Neutrophil (primary cell): Measurements from ENCODE around the gene PCDHA9.
"Not testable (repeated sequence)": the region's sequence is repeated elsewhere in the genome, so short reads cannot be mapped to it uniquely, and the experiment has no call there.

Experiments
- H3K27ac ChIP-seq: fragments of 200-600 bp; sonication (generic); 2 replicates; pipeline ENCODE4 v1.5.1; 2016; ENCODE audit warnings: mild to moderate bottlenecking, moderate library complexity
- H3K27me3 ChIP-seq: fragments of 200-600 bp; sonication (generic); 2 replicates; pipeline ENCODE4 v1.6.0; 2016; ENCODE audit warnings: mild to moderate bottlenecking
- H3K36me3 ChIP-seq: fragments of 200-600 bp; sonication (generic); 2 replicates; pipeline ENCODE4 v1.5.1; 2017
- H3K4me1 ChIP-seq, 2 experiments: fragments of 200-600 bp in 1 of 2; sonication (generic) in 1 of 2; 1 replicate in 1 of 2; 2 replicates in 1 of 2; pipeline versions ENCODE4 v1.5.1 to v1.6.1; 2013 to 2016; ENCODE audit warnings: low read depth in 1 of 2, low read length in 1 of 2, mild to moderate bottlenecking in 1 of 2, moderate library complexity in 1 of 2; ENCODE audit not compliant: control insufficient read depth in 1 of 2, insufficient read depth in 1 of 2
- H3K4me3 ChIP-seq, 2 experiments: fragments of 200-600 bp in 1 of 2; sonication (generic) in 1 of 2; 1 replicate in 1 of 2; 2 replicates in 1 of 2; pipeline ENCODE4 v1.5.1; 2013 to 2016; ENCODE audit warnings: low read depth in 1 of 2, low read length in 1 of 2, mild to moderate bottlenecking in 1 of 2, moderate library complexity in 1 of 2
- H3K9me3 ChIP-seq: fragments of 200-600 bp; sonication (generic); 2 replicates; pipeline ENCODE4 v1.5.1; 2016
- CTCF ChIP-seq: fragments of 200-600 bp; sonication (generic); IDR thresholded peaks from 2 replicates; pipeline ENCODE4 v1.5.1; 2016; ENCODE audit warnings: antibody characterized with exemption

Gene PCDHA9

GRCh38 chr5:140848139-140849102 is at the start of gene PCDHA9:
Gene PCDHA9 (plus strand): TSS chr5:140848382. CDS start chr5:140848496, 114 bp downstream.
- H3K36me3 ChIP-seq, H3K4me3 ChIP-seq, H3K27me3 ChIP-seq, H3K4me1 ChIP-seq, H3K27ac ChIP-seq: not testable (repeated sequence)
- peaks cover 18% of the 10 kb centered on the region for H3K9me3 ChIP-seq

- no peak for TF ChIP-seq CTCF
Measured at GRCh38 chr5:140800816-140801493, 47.2 kb upstream of the PCDHA9 start, which contains the start of gene PCDHA3. Gene PCDHA3 (plus strand): TSS chr5:140801057.

GRCh38 chr5:140801494-140801841 is 46.7 kb upstream of the PCDHA9 start:
- Histone ChIP-seq H3K4me1 (no peaks in the 10 kb centered on the region), H3K9me3 (peaks cover 36% of the 10 kb centered on the region), H3K27me3 (peaks cover 24% of the 10 kb centered on the region), H3K36me3 (no peaks in the 10 kb centered on the region), H3K27ac (no peak overlapping the region), H3K4me3 (no peak overlapping the region)
- no peak for TF ChIP-seq CTCF

More at GRCh38 chr5:140800816-140801493, 47.2 kb upstream of the PCDHA9 start, which contains the start of gene PCDHA3:
- H3K4me1 ChIP-seq: no peaks in the 10 kb centered on the region
- H3K9me3 ChIP-seq: peaks cover 41% of the 10 kb centered on the region
- H3K27ac ChIP-seq: no peak within 1 kb of the TSS
- no peak within 1 kb of the TSS for H3K4me3 ChIP-seq
- H3K36me3 ChIP-seq: no peaks in the 10 kb centered on the region
- peaks cover 24% of the 10 kb centered on the region for H3K27me3 ChIP-seq

- peaks cover 30% of the 10 kb centered on the region for H3K9me3 ChIP-seq
- not testable (repeated sequence) for H3K27ac ChIP-seq, H3K36me3 ChIP-seq, H3K4me3 ChIP-seq, H3K4me1 ChIP-seq
- peaks cover 33% of the 10 kb centered on the region for H3K27me3 ChIP-seq
Measured at GRCh38 chr5:140802381-140802780, 45.8 kb upstream of the PCDHA9 start.

GRCh38 chr5:140802781-140803271 is 45.4 kb upstream of the PCDHA9 start:
- no peak for TF ChIP-seq CTCF
- Histone ChIP-seq H3K27me3 (peaks cover 35% of the 10 kb centered on the region), H3K4me1 (no peaks in the 10 kb centered on the region), H3K4me3 (no peak overlapping the region), H3K36me3 (no peaks in the 10 kb centered on the region), H3K9me3 (peaks cover 28% of the 10 kb centered on the region), H3K27ac (no peak overlapping the region)

GRCh38 chr5:140806834-140807775 is 41.1 kb upstream of the PCDHA9 start, which contains the start of gene PCDHA4:
Gene PCDHA4 (plus strand): TSS chr5:140807068.
- H3K27me3 ChIP-seq: peaks cover 10% of the 10 kb centered on the region
- no peak within 1 kb of the TSS for H3K4me3 ChIP-seq
- H3K27ac ChIP-seq: no peak within 1 kb of the TSS
- no peaks in the 10 kb centered on the region for H3K36me3 ChIP-seq
- H3K4me1 ChIP-seq: no peaks in the 10 kb centered on the region
- peaks cover 10% of the 10 kb centered on the region for H3K9me3 ChIP-seq
- no peak for TF ChIP-seq CTCF

- not testable (repeated sequence) for H3K27ac ChIP-seq, H3K4me3 ChIP-seq, H3K4me1 ChIP-seq, H3K9me3 ChIP-seq, H3K36me3 ChIP-seq
- H3K27me3 ChIP-seq: peaks cover 10% of the 10 kb centered on the region
Measured at GRCh38 chr5:140808241-140808888, 39.8 kb upstream of the PCDHA9 start.
